ENCODE results near the gene CAPZB.

- TF ChIP-seq GATA2 (IDR thresholded peaks at IDR 0.05; ENCODE audit: low read depth, low read length) (no peak), GATA3 (IDR thresholded peaks at IDR 0.05; ENCODE audit: low read depth, low read length) (no peak)
These were observed 95.0 kb downstream of the CAPZB start for GRCh38 chr1:19390166-19390850.
